GM12891 (cell line): ENCODE data around the gene KDM4B.

Experiments
- PAX5 ChIP-seq: IDR thresholded peaks from 2 replicates; pipeline ENCODE4 v1.6.1; 2011; ENCODE audit warnings: low read length, moderate library complexity, mild to moderate bottlenecking; ENCODE audit not compliant: insufficient read depth, severe bottlenecking
- POLR2A ChIP-seq: IDR thresholded peaks from 2 replicates; pipeline ENCODE4 v1.6.1; 2011; ENCODE audit warnings: low read depth, low read length, control low read depth
- POLR2AphosphoS5 ChIP-seq: IDR thresholded peaks from 2 replicates; pipeline ENCODE4 v1.6.1; 2011; ENCODE audit warnings: low read depth, low read length, control low read depth
- POU2F2 ChIP-seq: IDR thresholded peaks from 2 replicates; pipeline ENCODE4 v1.6.1; 2011; ENCODE audit warnings: low read depth, mild to moderate bottlenecking, control low read depth, low read length, moderate library complexity
- SPI1 ChIP-seq: IDR thresholded peaks from 2 replicates; pipeline ENCODE4 v1.6.1; 2011; ENCODE audit warnings: low read depth, low read length, control low read depth
- TAF1 ChIP-seq: IDR thresholded peaks from 2 replicates; pipeline ENCODE4 v1.6.1; 2011; ENCODE audit warnings: low read depth, low read length, control low read depth

DNA sequence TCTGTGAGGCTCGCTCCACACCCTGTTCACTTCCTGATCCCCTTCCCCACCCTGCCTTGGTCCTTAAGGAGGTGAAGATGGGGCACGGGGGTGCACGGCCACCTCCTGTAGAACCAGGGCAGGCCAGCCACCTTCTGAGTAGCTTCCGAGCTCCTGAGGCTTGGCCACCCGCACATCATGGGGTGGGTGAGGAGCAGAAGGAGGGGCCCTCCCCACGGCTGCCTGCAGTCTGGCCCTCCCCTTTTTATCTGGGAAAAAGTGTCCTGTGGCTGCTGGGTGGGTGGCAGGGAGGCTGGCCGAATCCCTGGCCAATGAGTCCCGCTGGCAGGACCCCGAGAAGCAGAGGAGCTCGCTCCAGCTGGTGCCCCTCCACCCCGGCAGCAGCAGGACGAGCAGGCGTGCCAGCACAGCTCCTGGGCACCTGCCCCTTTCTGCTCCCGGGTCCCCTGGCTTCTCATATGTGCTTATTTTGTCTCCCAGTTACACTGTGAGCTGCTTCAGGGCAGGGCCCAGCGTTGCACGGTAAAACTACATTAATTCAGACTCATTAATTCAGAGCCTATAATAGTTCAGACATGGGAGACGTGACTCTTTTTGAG is 135.0 kb downstream of the KDM4B start:
- TF ChIP-seq POLR2A (no peak), POLR2AphosphoS5 (no peak), TAF1 (no peak), SPI1 (no peak), PAX5 (no peak), POU2F2 (no peak)
